Stimulated activated CD4-positive, alpha-beta T cell treated with anti-CD3 and anti-CD28 coated beads, Interleukin-4, amount 100 ng/mL, for 24 hours (primary cell): ENCODE measurements around the gene ITGA8.
"Not testable (repeated sequence)": the region's sequence is repeated elsewhere in the genome, so short reads cannot be mapped to it uniquely, and the experiment has no call there.

Experiments
- DNase-seq: peaks from one replicate; pipeline ENCODE4 v3.0.0-alpha.2; 2020

Gene ITGA8

GRCh38 chr10:15546606-15547005, 173.1 kb downstream of the ITGA8 start:
- no peak for DNase-seq

DNA sequence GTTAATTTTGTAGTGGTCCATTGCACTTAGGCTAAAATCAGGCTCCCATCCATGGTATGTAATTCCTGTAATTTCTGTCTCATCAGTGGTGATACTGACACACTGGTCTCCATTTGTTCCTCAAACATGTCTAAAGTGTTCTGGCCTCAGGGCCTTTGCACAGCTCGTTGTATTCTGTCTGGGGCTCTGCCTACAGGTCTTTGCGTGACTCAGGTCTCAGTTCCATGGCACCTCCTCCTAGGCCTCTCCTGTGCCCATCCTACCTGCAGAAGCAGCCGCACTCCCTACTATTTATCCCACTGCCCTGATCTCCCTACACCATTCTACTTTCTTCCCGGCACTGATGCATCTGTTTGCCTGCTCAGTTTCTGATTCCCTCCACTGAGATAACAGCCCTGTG, 173.8 kb downstream of the ITGA8 start:
- DNase-seq, result no peak

DNA sequence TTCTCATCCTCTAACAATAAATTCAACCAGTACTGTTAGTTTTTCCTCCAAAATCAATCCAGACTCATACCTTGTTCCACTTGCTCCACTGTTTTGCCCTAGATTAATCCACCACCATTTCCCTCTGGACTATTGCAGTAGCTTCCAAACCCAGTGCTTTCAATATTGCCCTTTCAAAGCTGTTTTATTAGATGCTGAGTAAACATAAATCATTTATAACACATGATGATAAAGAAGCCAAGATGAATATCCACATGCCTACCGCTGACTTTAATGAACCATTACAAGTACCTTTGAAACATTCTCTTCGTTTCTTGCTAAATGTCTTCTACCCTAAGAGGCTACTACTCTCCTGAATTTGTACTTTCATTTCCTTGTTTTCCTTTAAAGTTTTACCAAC, 174.5 kb downstream of the ITGA8 start:
- DNase-seq, result no peak

DNA sequence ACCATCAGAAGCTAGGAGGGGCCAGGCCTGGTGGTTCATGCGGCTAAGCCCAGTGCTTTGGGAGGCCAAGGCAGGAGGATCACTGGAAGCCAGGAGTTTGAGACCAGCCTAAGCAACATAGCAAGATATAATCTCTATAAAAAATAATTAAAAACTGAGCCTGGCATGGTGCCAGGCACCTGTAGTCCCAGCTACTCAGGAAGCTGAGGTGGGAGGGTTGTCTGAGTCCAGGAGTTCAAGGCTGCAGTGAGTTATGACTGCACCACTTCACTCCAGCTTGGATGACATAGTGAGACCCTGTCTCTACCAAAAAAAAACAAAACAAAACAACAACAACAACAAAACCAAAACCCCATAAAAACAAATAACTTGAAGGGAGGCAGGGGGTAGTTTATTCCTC, 175.7 kb downstream of the ITGA8 start:
- no peak for DNase-seq

GRCh38 chr10:15542817-15543216, 176.9 kb downstream of the ITGA8 start:
- DNase-seq, result no peak

DNA sequence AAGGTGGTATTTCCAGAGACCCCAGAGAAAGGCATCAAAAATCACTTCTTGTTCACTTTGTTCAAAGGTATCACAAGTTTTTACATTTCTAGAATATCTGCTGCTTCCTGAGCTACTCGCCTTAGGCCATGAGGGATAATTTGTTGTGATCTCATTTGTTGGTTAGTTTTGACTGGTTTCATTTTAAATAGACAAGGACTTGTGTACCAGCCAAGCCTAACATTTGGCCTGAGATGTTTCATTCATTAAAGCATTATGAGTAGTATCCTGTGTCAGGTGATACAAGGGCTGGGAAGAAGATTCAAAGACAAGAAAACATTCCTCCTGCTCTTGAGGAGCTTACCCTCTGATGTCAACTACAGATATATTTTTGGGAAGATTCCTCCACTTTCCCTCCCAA, 178.3 kb downstream of the ITGA8 start:
- DNase-seq, result no peak

- no peak for DNase-seq
Observed at GRCh38 chr10:15540727-15541126, 179.0 kb downstream of the ITGA8 start.

GRCh38 chr10:15539262-15539661, 180.5 kb downstream of the ITGA8 start:
- no peak for DNase-seq

- not testable (repeated sequence) for DNase-seq
Observed at GRCh38 chr10:15534928-15535538, 184.7 kb downstream of the ITGA8 start.

DNA sequence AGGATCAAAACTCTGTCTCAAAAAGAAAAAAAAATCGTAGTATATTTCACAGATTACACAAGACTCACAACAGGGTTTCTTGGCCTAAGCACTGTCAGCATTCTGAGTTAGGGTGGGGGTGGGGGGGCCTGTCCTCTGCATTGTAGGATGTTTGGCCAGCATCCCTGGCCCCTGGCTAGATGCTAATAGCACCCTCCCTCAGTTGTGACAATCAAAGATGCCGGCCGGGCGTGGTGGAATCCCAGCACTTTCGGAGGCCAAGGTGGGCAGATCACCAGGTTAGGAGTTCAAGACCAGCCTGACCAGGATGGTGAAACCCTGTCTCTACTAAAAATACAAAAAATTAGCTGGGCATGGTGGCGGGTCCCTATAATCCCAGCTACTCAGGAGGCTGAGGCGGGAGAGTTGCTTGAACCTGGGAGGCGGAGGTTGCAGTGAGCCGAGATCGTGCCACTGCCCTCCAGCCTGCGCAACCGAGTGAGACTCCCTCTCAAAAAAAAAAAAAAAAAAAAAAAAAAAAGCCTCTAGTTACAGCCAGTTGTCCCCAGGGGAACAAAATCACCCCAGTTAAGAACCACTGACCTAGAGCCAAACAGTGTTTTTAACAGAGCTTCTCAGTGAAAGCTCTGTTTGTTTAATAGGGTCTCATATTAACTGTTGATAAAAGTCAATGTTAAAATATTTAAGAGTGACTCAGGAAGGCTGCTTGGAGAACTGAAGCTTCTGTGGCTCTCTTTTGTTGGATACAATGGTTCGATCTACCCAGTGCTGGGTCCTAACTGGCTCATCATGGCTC, 187.6 kb downstream of the ITGA8 start:
- DNase-seq, result no peak

- no peak for DNase-seq
Observed at GRCh38 chr10:15528859-15529239, 190.9 kb downstream of the ITGA8 start.

DNA sequence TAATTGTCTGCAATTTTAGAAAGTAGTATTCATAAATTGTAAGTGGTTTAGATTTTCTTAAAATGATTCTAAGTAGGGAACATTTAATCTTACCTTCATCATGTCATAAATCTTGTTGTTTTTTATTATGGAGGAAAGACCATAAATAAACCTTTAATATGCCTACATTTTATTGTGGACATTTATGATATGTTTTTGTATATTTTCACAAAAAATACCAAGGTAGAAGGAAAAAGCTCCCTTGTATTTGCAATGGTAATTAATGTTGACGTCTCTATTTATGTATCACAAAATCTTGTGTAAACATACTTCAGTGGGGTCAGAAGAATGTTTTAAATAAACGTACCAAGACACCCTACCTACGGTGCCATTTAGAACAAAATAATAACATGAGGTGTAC, 193.0 kb downstream of the ITGA8 start:
- DNase-seq, result no peak

DNA sequence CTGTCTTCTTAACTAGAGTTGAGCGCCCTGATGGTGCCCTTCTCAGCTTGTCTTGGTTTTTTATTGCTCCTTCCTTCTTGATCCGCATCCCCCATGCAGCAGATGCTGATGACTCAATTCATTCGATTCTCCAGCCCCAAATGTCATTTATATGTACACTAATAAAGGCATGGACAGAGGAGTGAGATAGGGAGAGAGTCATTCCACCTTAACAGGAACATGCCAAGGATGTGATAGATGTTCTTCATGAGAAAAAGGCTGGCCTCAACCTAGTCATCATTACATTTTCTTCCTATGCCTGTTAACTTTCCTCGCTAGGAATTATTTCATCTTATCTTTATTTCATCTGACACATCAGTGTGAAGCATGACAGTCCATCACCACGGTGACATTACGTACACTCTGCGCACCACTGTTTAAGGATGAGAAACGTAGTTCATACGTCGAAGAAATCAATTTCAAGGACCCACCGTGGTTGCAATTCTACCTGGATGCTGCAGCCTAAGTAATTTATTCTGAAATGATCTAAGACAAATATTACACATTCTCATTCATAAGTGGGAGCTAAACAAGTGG, 198.3 kb downstream of the ITGA8 start:
- no peak for DNase-seq

DNA sequence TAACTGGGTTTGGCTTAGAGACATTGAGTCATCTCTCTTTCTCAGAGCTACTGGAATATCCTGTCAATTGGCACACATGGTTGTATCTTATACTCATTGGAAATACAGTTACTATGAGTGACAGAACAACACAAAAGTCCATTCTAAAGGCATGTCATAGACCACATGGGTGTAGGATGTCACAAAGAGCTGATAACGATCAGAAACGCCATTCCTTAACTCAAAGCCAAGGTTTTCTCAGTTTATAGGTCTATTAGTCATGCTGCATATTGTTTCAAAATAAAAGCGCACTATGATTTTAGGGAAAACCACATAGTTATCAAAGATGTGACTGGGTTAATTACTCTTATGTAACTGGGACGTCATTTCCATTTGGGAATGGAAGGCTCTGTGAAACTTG, 201.5 kb downstream of the ITGA8 start:
- no peak for DNase-seq

- DNase-seq, result no peak
Observed at GRCh38 chr10:15516256-15517085, 203.3 kb downstream of the ITGA8 start.

- DNase-seq, result no peak
Observed at GRCh38 chr10:15515202-15515601, 204.5 kb downstream of the ITGA8 start.

DNA sequence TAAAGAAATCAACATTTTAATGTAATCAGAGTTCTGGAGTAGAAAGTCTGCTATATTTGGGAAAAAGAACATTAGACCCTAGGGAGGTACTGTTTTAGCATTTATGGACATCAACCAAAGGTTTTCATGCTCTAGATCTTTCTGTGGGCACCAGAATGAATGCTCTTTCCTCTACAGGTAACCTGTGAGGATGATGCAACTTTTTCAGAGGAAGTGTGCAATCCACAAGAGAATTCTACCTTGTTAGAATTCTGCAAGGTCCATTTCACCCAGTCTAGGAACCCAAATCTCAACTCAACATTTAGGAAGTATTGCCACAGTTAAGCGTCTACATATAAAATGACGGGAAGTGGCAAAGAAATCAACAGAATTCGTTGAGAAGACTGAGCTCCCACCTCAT, 208.8 kb downstream of the ITGA8 start:
- DNase-seq, result no peak

DNA sequence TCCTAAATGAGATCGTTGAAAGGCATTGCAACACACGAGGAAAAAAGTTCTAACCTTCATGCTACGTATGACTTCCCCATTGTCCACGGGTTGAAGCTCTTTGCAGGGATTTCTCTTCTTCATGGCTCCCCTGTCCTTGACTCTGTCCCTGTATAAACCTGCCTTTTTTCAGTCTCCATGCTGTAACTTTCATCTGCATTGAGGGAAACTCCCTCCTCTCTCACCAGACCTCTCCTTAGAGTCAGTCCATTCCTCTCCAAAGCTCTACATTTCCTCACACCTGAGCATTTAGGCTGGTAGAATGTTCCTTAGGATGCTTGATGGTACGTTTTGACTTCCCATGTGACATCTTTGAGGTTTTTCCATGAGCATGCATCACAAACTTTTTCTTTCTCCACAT, 214.4 kb downstream of the ITGA8 start:
- DNase-seq, result no peak

DNA sequence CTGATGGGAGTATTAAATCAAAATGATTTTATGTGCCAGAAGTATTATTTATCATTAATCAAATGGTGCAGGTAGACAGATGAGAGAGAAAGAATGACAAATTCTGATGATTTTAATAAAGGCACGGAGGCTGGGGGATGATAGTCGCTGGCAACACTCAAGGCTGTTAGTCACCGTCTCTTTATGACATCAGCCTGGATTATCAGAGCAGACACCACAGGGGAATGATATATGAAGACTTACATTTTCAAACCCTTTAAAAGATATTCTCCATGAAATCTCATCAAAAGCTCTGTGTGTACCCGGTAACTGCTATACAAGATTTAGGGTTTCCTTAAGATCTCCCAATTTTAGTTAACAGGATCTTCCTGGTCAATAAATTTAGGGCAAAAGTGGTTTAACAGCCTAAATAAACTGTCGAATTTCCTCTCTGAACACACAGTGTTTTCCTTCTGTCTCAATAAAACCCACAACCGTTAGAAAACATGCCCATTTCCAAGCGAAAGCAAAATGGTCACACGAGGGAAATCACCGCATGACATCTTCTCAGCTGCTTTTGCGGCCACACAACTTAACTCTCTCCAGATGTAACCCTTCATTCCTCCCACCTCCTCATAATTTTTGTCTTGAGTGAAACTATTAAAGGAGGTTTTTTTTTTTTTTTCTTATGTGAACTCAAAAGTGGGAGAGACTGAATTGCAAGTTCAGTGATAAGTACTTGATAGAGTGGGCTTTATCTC, 215.5 kb downstream of the ITGA8 start:
- DNase-seq, result no peak

GRCh38 chr10:15494850-15495506, 224.7 kb downstream of the ITGA8 start:
- DNase-seq, result no peak

- DNase-seq, result no peak
Observed at GRCh38 chr10:15491856-15492642, 227.7 kb downstream of the ITGA8 start.
